ENCODE results near the gene SEZ6.

SEZ6 gene

GRCh38 chr17:28916302-28916934 is 89.4 kb downstream of the SEZ6 start:
- no peak overlapping the region for H3K4me3 ChIP-seq (ENCODE audit: low read depth, low read length)
- no peak for DNase-seq (ENCODE audit: low read depth)
- peak; percentile 60 for TF ChIP-seq CTCF (IDR thresholded peaks at IDR 0.05; ENCODE audit: low read depth, low read length, missing control alignments)

GRCh38 chr17:28912938-28913333 is 92.9 kb downstream of the SEZ6 start:
- no peak for TF ChIP-seq CTCF (IDR thresholded peaks at IDR 0.05; ENCODE audit: low read depth, low read length, missing control alignments)
- DNase-seq (ENCODE audit: low read depth) = no peak
- no peak overlapping the region for H3K4me3 ChIP-seq (ENCODE audit: low read depth, low read length)

GRCh38 chr17:28912281-28912937 is 93.4 kb downstream of the SEZ6 start:
- no peak overlapping the region for H3K4me3 ChIP-seq (ENCODE audit: low read depth, low read length)
- TF ChIP-seq CTCF (IDR thresholded peaks at IDR 0.05; ENCODE audit: low read depth, low read length, missing control alignments) = peak; percentile 11
- DNase-seq (ENCODE audit: low read depth) = no peak

- DNase-seq (ENCODE audit: low read depth) = no peak
- H3K4me3 ChIP-seq (ENCODE audit: low read depth, low read length) = no peak overlapping the region
- TF ChIP-seq CTCF (IDR thresholded peaks at IDR 0.05; ENCODE audit: low read depth, low read length, missing control alignments) = no peak
These were observed 94.3 kb downstream of the SEZ6 start for GRCh38 chr17:28911411-28912045.

GRCh38 chr17:28910534-28910933 is 95.3 kb downstream of the SEZ6 start:
- H3K4me3 ChIP-seq (ENCODE audit: low read depth, low read length) = no peak overlapping the region
- DNase-seq (ENCODE audit: low read depth) = no peak
- no peak for TF ChIP-seq CTCF (IDR thresholded peaks at IDR 0.05; ENCODE audit: low read depth, low read length, missing control alignments)

GRCh38 chr17:28908640-28909167 is 97.1 kb downstream of the SEZ6 start:
- no peak for DNase-seq (ENCODE audit: low read depth)

More at GRCh38 chr17:28908640-28909167, 97.1 kb downstream of the SEZ6 start:
- no peak for TF ChIP-seq CTCF (IDR thresholded peaks at IDR 0.05; ENCODE audit: low read depth, low read length, missing control alignments)
- no peak overlapping the region for H3K4me3 ChIP-seq (ENCODE audit: low read depth, low read length)
